ENCODE data around the gene LPIN1.

Gene LPIN1

GRCh38 chr2:11829947-11830707, 83.7 kb downstream of the LPIN1 start:
- DNase-seq (ENCODE audit: low spot score) (peak; percentile 92), ATAC-seq (ENCODE audit: low read depth) (peak; percentile 93)
- H3K27ac ChIP-seq (ENCODE audit: poor library complexity, severe bottlenecking), result peak overlapping the region; percentile 96
- peak; percentile 72 for TF ChIP-seq CTCF (IDR thresholded peaks at IDR 0.05; ENCODE audit: poor library complexity, severe bottlenecking)
- H3K4me3 ChIP-seq (ENCODE audit: severe bottlenecking), result no peak overlapping the region
- peaks cover 16% of the 10 kb centered on the region for H3K36me3 ChIP-seq (ENCODE audit: low read depth)
- no peaks in the 10 kb centered on the region for H3K27me3 ChIP-seq (ENCODE audit: insufficient read depth, poor library complexity, severe bottlenecking)
- no peaks in the 10 kb centered on the region for H3K9me3 ChIP-seq (ENCODE audit: severe bottlenecking)
- peaks cover 23% of the 10 kb centered on the region for H3K4me1 ChIP-seq (ENCODE audit: insufficient read depth, poor library complexity, severe bottlenecking)

GRCh38 chr2:11830708-11831301, 84.4 kb downstream of the LPIN1 start:
- no peak for TF ChIP-seq CTCF (IDR thresholded peaks at IDR 0.05; ENCODE audit: poor library complexity, severe bottlenecking)

GRCh38 chr2:11831415-11831814, 85.0 kb downstream of the LPIN1 start:
- H3K36me3 ChIP-seq (ENCODE audit: low read depth), result peaks cover 6% of the 10 kb centered on the region
- H3K4me1 ChIP-seq (ENCODE audit: insufficient read depth, poor library complexity, severe bottlenecking), result peaks cover 23% of the 10 kb centered on the region
- H3K27me3 ChIP-seq (ENCODE audit: insufficient read depth, poor library complexity, severe bottlenecking), result no peaks in the 10 kb centered on the region
- no peak for ATAC-seq (ENCODE audit: low read depth)
- TF ChIP-seq CTCF (IDR thresholded peaks at IDR 0.05; ENCODE audit: poor library complexity, severe bottlenecking), result no peak
- H3K4me3 ChIP-seq (ENCODE audit: severe bottlenecking), result no peak overlapping the region
- peak overlapping the region; percentile 96 for H3K27ac ChIP-seq (ENCODE audit: poor library complexity, severe bottlenecking)
- no peak for DNase-seq (ENCODE audit: low spot score)
- H3K9me3 ChIP-seq (ENCODE audit: severe bottlenecking), result no peaks in the 10 kb centered on the region

More at GRCh38 chr2:11830708-11831301, 84.4 kb downstream of the LPIN1 start:
- peak overlapping the region; percentile 96 for H3K27ac ChIP-seq (ENCODE audit: poor library complexity, severe bottlenecking)
- no peaks in the 10 kb centered on the region for H3K9me3 ChIP-seq (ENCODE audit: severe bottlenecking)
- H3K4me1 ChIP-seq (ENCODE audit: insufficient read depth, poor library complexity, severe bottlenecking), result peaks cover 23% of the 10 kb centered on the region
- DNase-seq (ENCODE audit: low spot score) (no peak), ATAC-seq (ENCODE audit: low read depth) (no peak)
- H3K27me3 ChIP-seq (ENCODE audit: insufficient read depth, poor library complexity, severe bottlenecking), result no peaks in the 10 kb centered on the region
- H3K4me3 ChIP-seq (ENCODE audit: severe bottlenecking), result no peak overlapping the region
- H3K36me3 ChIP-seq (ENCODE audit: low read depth), result peaks cover 9% of the 10 kb centered on the region

GRCh38 chr2:11832531-11832930, 86.1 kb downstream of the LPIN1 start:
- Histone ChIP-seq H3K4me1 (ENCODE audit: insufficient read depth, poor library complexity, severe bottlenecking) (peaks cover 23% of the 10 kb centered on the region), H3K27ac (ENCODE audit: poor library complexity, severe bottlenecking) (no peak overlapping the region), H3K4me3 (ENCODE audit: severe bottlenecking) (no peak overlapping the region), H3K9me3 (ENCODE audit: severe bottlenecking) (no peaks in the 10 kb centered on the region), H3K36me3 (ENCODE audit: low read depth) (no peaks in the 10 kb centered on the region), H3K27me3 (ENCODE audit: insufficient read depth, poor library complexity, severe bottlenecking) (no peaks in the 10 kb centered on the region)
- ATAC-seq (ENCODE audit: low read depth) (no peak), DNase-seq (ENCODE audit: low spot score) (no peak)
- TF ChIP-seq CTCF (IDR thresholded peaks at IDR 0.05; ENCODE audit: poor library complexity, severe bottlenecking), result no peak

- H3K27ac ChIP-seq (ENCODE audit: poor library complexity, severe bottlenecking), result no peak overlapping the region
- peaks cover 23% of the 10 kb centered on the region for H3K4me1 ChIP-seq (ENCODE audit: insufficient read depth, poor library complexity, severe bottlenecking)
- H3K9me3 ChIP-seq (ENCODE audit: severe bottlenecking), result no peaks in the 10 kb centered on the region
- ATAC-seq (ENCODE audit: low read depth) (no peak), DNase-seq (ENCODE audit: low spot score) (no peak)
- no peak for TF ChIP-seq CTCF (IDR thresholded peaks at IDR 0.05; ENCODE audit: poor library complexity, severe bottlenecking)
- H3K27me3 ChIP-seq (ENCODE audit: insufficient read depth, poor library complexity, severe bottlenecking), result no peaks in the 10 kb centered on the region
- no peaks in the 10 kb centered on the region for H3K36me3 ChIP-seq (ENCODE audit: low read depth)
- H3K4me3 ChIP-seq (ENCODE audit: severe bottlenecking), result no peak overlapping the region
These were observed 87.2 kb downstream of the LPIN1 start for GRCh38 chr2:11833601-11834000.
